NT2/D1 (cell line): ENCODE results near the gene EIF5A2.

Source experiments
- SUZ12 ChIP-seq: IDR thresholded peaks from 2 replicates; pipeline ENCODE4 v1.6.1; 2011; ENCODE audit not compliant: insufficient read length, insufficient read depth; ENCODE audit errors: extremely low read depth
- YY1 ChIP-seq: IDR thresholded peaks from 2 replicates; pipeline ENCODE4 v1.6.1; 2011; ENCODE audit not compliant: insufficient read length, insufficient read depth
- ZNF274 ChIP-seq: IDR thresholded peaks from 2 replicates; pipeline ENCODE4 v1.6.1; 2011; ENCODE audit warnings: mild to moderate bottlenecking, low read depth, low read length

- no peak for TF ChIP-seq SUZ12
- TF ChIP-seq YY1, result no peak
- no peak for TF ChIP-seq ZNF274
Observed at GRCh38 chr3:170866499-170866898, 41.9 kb downstream of the EIF5A2 start.
